ELF-1 (cell line): ENCODE measurements around the gene RABIF.

Source experiments
- DNase-seq: peaks from one replicate; pipeline ENCODE4 v3.0.0-alpha.2; 2016; ENCODE audit warnings: low read depth, low spot score

Gene RABIF

DNA sequence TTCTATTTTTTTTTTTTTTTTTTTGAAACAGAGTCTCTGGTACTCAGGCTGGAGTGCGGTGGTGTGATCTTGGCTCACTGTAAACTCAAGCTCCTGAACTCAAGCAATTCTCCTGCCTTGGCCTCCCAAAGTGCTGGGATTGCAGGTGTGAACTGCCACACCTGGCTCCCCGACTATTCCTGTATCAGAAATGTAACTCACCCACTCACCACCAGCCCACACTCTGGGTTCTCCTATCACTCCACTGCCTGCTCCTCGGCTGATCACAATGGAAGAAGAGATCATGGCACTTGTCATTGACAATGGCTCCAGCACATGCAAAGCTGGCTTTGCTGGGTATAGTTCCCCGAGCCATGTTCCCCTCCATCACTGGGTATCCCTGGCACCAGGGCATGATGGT, 15.9 kb downstream of the RABIF start:
- no peak for DNase-seq

DNA sequence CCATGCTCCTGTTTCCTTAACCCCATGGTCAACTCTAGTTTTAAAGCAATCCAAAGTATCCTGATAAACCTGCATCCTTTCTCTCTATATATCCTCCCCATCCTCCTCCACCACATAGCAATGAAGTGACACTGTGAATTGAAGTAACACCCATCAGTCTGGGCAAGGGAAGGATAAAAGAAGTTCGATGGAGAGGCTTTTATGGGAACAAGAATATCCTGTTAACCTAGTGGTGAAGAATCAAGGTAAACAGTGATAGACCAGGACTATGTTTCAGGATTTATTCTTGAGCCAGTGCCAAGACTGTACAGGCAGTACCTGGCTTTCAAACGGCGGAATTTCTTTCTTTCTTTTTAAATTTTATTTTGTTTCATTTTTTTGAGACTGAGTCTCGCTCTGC, 17.6 kb downstream of the RABIF start:
- DNase-seq, result no peak

DNA sequence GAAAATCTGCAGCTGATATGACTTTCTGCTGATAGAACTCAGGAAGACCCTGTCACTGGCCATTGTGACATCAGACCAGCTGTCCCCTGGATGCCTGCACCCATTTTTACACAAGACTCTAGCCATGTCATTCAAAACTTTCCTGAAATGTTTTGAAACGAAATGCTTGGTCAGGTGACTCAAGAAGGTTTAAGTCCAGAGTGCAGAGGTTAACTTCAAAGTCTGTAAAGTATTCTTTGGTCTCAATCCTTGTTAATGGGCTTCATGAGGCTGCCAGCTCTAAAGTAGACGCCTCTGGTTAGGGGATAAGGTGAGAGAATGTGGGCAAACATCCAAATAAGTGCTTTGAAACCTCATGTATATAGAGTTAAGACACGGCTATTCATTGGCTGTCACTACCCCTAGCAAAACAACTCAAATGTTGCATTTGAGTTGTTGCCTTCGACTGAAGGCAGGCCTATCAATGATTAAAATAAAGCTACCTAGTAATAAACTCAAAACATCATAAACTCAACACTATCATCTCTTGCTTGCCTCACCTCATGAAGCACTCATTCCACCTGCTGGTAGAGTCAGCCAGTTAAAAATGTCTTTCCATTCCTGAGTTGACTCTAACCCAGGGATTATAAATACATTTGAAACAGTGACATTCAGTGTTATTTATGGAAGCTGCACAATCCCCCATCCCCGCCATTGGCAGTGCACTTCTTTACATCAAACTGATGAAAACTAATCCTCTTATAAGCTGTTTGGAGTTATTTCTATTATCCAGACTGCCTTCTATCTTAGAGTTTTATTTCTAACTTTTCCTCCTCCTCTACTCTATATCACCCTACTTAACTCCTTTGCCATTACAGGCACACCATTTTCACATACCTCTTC, 26.0 kb downstream of the RABIF start:
- no peak for DNase-seq

DNA sequence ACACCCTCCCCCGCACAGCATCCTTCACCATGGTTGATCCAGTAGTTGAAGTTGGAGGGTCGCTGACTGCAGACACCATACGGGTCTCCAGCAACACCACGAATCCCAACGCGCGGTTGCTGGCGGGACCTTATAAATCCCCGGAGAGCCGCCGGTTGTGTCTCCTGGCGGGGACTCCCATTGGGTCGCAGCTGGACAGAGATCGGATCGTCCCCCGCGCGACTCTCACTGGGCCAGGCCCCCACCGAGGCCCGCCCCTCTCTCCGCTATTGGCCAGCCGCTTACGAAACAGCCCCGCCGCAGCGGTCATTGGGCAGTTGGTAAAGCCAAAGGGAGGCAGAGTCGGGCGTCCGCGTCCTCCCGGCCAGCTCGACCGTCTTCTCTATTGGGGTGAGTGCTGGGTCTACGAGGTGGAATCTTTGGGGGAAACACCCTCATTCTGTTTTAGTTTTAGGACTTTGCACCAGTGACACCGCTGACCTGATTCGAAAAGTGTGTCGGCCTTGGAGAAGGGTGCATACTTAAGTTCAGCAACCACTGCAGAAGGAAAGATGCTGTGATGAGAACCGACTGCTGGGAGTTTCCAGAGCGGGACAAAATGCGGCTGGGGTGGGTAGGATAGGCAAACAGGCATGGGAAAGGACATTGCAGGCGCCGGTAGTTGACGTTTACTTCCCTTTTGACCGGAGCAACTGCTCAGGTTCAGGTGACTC, 27.4 kb downstream of the RABIF start:
- peak; percentile 97 for DNase-seq

DNA sequence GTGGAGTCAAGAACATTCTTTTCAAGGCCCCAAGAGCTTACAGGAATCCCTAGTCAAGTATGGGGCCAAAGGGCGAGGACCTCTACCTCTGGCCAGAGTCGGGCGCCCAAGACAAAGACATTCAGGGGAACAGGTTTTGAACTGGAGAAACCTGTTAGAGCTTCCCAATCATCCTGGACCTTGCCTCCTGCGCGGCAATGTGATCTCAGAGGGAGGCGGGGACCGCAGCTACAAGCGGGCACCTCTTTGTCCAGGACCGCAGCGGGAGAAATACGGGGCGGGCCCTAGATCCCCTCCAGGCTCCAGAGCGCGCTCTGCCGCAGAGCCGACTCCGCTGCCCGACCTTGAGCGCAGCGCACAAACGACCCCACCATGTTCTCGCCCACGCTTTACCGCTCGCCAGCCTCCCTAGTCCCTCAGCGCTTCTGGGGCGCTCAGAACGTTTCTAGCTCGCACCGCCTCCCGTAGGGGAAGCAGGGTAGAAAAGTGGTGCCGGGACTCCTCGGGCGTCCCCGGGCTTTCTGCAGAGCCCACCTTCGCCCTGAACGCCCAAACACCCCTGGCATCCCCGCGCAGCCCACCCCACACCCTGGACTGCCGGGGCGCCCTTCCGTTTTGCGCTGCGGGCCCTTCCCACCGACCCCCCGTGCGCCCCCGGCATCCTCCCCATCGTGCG, 28.1 kb downstream of the RABIF start:
- DNase-seq, result peak; percentile 96

DNA sequence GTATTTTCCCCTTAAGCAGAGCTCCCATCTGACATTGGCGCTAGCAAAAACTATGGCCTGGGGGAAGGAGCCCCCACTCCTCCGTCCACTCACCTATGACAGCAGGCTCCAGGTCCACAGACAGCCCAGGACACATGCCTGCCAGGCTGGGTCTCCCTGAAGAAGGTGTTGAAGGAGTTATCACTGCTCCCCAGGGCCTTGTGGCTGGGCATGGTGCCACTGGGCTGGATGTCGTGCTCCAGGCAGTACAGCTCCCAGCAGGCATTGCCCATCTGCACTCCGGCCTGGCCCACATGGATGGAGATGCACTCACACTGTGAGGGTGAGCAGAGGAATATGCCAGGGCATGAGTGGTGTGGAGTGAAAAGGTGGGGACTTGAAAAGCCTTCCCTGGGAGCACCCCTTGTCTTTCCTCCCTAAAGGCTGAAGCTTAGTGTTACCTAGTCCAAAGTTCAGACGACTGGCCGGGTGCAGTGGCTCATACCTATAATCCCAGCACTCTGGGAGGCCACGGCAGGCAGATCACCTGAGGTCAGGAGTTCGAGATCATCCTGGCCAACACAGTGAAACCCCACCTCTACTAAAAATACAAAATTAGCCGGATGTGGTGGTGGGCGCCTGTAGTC, 30.0 kb downstream of the RABIF start:
- DNase-seq, result no peak

DNA sequence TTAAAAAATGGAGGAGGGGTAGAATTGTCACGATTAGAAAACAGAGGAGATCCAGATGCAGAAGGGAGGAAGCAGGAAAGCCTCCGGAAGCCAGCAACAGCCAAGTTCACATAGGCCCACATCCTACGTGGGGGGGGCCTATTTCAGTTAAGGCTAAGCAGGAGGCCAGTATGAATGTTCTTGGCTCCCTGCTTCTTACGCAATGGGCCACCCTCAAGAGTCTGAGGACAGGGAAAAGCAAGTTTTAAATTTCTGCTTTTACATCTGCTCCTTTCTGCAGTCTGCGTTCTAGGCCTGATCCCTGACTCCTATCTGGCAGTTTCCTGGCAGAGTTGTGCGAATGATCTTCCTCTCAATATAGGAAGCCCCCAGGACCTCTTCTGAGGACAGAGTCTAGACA, 30.6 kb downstream of the RABIF start:
- no peak for DNase-seq

DNA sequence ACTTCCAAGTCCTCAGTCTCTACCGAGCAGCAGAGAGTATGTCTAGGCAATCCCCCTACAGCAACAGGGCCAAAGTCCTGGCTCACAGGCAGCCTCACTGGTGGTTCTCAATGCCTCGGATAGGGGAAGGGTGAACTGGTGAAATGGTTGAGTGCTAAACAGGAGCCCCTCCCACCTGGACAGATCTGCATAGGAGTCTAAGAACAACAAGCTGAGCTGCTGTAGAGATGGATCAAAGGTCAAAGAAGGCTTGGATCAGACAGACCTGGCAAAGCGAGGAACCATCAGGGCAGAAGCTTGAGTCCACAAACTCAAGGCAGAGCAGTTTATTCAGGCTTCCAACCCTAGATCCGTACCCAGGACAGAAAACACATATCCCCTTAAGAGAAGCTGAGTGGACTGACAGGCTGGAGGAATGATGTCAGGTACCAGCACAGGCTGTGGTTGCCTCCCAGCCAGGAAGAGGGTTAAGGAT, 31.8 kb downstream of the RABIF start:
- DNase-seq, result no peak

DNA sequence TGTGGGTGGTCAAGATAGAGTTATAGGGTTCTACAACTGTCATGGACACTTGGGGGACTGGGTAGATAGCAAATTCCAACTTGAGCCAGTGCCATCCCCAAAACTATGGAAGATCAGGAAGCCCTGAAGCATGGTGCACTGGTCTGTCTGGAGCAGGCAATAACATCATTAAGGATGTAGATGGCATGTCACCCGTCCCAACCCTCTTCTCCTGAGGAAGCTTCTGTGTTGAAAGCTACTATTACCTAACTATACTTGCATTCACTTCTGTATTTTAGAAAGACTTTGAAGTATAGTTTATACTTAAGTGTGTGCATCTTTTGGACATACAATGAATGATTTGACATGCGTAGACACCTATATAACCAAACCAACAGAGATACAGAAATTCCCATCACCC, 32.9 kb downstream of the RABIF start:
- no peak for DNase-seq

DNA sequence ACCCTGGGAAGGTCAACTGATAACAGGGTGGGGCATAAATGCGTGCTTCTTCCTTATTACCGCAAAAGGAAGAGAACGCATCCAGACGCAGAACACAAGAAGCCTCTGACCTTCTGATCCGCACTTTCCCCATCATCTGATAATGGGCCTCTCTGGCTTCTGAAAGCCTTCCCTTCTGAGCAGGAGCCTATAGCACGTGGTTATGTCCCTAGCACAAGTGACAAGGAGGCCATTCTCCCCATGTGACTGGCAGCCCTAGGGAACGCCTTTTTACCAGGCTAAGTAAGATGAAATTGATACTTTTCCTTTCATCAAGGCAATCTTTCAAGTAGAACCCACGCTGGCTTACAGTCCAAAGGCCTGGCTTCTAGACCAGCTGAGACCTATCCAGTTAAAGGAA, 34.2 kb downstream of the RABIF start:
- DNase-seq, result no peak

DNA sequence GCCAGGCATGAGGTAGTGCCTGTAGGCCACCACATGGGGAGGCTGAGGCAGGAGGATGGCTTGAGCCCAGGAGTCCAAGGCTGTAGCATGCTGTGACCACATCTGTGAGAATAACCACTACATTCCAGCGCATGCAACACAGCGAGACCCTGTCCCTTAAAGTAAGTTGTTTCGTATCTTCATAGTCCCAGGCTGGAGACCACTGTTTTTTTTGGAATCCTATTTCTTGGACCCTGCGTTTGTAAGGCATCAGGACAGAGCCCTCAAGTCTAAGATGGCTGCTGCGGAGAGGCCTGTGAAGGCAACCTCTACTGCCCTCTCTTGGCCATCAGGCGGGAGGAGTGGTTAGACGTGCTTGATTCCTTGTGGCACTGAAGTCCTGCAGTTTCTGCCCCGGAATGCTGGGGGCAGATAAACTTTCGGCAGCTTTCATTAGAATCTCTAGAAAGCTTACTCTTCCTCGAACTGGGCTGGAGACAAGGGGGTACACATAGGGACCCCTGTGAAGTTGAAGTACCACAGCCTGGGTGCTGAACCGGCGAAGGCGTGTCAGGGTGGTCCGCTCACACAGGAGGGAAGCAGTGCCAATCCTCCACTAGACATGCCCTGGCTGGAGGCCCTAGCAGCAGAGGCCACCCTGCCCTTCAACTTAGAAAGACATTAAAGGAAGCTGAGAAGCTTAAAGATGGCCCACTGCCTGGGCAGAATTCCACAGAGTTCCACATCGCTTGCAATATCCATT, 36.6 kb downstream of the RABIF start:
- DNase-seq, result peak; percentile 84

DNA sequence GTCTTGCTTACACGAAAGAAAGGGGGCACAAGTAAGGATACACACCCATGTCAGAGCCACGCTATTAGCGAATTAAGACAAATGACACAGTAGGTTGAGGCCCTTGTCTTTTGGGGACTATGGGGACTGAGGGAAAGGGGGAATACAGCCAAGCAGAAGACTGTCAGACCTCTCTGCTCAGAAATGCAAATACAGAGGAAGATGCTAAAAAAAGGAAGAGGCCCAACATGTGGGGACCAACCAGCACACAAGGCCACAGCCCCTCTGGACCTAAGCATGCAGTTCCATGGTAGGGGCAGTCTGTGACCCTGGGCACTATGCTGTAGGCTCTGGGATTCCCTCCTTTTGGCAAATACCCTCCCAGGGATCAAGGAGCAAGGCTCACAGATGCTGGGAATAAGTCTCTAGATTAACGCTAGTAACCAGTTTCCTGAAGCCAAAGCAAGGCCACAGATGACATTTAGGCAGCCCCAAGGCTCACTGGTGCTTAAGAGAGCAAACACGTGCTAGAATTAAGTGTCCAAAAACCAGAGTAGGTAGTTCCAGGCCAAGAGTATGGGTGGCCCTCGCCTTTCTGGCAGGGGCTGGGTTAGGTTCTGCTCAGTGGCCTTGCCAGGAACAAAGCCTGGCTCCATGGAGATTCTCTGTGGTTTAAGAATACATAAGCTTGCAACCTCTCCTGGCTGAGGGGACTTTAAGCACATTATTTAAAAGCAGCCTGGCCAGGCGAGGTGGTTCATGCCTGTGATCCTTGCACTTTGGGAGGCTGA, 38.2 kb downstream of the RABIF start:
- no peak for DNase-seq

DNA sequence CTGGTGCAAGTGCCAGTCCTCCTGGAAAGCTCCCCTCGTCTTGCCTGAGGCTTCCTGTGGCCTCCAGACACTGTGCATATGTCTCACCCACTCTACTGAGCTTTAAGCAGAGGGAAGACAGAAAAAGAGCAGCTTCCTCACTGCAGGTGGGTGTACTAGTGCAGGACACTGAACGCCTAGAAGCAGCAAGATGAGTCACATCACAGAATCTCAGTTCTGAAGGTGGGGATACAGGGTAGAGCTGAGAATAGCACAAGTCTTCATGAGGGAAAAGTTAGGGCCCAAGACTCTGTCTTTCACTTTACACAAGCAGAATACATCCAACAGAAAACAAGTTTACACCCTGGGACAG, 40.8 kb downstream of the RABIF start:
- no peak for DNase-seq

DNA sequence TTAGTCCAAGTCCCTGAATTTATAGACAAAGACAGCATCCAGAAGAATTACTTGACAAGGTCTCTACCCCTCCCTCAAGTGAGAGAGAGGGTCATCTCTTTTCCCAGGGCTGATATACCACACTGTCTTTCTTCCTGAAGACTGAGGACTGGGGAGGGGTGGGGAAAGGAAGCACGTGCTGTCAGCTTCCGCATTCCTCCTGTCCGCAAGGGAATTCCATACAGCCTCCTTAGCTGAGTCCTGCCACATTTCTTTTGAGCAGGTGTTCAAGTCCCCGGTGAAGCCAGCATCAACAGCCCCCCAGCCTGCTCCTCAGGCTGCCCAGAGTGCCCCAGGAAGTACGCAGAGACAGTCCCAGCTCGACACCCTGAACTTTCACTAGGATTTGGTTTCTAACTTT, 44.0 kb downstream of the RABIF start:
- DNase-seq, result peak; percentile 65

DNA sequence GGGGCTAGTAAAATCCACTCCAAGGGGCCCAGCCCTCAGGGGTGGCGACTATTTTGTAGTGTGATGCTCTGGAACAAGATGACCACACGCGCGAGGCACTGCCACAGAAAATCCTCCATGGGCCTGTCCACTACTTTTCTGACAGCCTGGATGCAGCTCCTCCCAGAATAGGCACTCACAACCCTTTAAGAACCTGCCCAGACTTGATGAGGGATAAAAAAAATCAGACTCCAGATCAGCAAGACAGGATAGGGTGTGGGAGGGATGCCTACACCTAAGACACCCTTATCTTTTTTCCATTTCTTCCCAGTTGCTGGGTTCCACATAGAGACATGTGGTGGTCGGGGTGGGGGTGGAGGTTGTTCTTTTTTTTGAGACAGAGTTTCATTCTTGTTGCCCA, 44.7 kb downstream of the RABIF start:
- DNase-seq, result no peak

DNA sequence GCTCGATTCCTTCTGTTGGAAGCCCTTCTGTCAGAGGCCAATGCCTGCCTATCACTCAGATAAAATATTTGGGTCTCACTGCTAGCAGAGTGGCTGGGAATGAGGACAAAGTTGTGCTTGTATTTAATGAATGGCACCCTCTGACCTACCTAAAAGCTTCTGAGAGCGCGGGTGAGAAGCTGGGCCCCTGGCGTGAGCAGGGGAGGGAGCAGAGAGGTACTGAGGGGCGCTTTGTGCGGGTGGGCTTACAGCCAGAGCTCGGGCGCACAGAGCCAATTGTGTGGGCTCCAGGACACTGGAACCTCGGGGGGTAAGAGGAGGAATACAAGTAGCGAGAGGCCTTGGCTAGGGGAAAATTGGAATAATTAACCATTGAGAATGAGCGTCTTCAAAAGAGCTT, 45.9 kb downstream of the RABIF start:
- DNase-seq, result no peak

DNA sequence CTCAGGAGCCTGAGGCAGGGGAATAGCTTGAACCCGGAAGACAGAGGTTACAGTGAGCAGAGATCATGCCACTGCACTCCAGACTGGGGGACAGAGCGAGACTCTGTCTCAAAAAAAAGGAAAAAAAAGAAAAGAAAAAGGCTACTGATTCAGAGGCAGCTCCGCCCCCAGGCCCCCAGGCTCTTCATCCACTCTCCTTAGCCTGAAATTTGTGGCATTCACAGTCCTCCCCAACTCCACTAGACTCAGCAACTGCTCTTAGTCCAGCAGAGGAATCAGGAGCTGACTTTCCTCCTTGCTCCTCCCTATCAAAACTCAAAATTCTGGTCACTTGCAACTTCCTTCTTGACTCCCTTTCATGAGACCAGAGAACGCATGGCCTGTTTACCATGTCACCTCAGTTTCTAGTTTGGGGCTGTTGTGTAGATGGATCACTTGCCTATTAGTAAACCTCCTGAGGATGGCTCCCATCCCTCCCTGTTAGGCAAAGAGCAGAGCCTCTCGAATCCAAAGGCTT, 51.1 kb downstream of the RABIF start:
- DNase-seq, result peak; percentile 52

DNA sequence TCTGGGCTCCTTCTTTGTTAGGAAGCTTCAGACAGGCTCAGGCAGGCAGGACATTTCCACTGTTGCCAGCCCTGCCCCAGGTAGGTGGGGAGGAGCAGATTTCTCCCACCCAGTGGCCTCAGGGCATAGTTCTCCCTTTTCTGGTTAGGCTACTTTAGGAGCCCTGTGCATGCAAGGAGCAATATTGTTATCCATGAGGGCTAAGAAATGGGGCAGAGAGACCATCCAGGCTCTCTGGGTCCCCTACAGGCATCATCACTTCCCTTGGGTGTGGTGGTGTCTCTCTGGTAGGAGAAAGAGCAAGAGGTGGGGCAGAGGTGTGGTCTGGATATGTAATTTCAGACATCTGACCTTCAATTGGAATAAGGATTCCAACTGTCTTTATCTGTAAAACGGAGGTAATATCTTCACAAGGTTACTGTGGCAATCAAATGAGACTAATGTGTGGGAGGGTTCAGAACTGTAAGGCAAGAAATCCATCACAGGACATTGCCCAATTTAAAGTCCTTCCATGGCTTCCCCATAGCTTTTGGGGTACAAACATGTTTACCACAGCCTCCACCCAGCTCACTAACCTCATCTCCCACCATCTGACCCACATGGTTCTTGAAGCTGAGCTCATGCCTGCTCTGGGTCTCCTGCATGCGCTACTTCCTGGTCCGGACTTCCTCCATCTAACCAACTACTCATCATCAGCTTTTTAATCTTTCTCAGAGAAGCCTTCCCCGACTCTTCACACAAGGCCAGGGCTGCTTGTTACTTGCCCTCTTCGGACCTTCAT, 52.1 kb downstream of the RABIF start:
- peak; percentile 83 for DNase-seq

DNA sequence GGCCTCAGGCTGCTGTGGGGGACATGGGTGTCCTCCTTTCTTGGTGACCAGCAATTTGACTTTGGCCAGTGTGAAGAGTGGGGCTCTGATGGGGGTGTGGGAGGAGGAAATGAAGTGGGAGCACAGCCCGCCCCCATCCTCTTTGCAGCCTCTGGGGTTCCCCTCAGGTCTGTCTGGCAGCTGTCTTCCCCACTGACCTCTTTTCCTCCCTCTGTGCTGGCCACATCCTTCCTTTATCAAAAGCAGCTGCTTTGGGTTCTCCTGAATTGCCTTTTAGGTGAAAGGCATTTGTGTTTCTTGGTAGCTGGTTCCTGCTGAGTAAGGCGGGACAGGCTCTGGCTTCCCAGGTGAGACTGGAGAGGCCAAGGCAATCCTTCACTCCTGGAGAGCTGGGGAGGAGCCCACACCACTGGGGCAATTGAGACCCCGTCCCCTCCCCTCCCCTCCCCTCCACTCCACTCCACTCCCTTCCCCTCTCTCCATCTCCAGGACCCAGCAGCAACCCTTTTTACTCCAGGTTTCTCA, 53.3 kb downstream of the RABIF start:
- peak; percentile 33 for DNase-seq
